Smooth muscle cell of the brain vasculature (primary cell): ENCODE data around the gene CRB3.
"Not testable (repeated sequence)": the region's sequence is repeated elsewhere in the genome, so short reads cannot be mapped to it uniquely, and the experiment has no call there.

Experiments
- DNase-seq: peaks from one replicate; pipeline ENCODE4 v3.0.0-alpha.2; 2012; ENCODE audit warnings: low read depth, low spot score

CRB3 gene

GRCh38 chr19:6464070-6464873 is at the start of gene CRB3:
CRB3 (plus strand) TSS chr19:6464271; CDS start chr19:6464702, 431 bp downstream.
- DNase-seq, result no peak

- DNase-seq, result no peak
Measured at GRCh38 chr19:6414793-6415590, 49.1 kb upstream of the CRB3 start.

GRCh38 chr19:6415591-6416190 is 48.4 kb upstream of the CRB3 start:
- no peak for DNase-seq

- DNase-seq, result no peak
Measured at GRCh38 chr19:6416658-6417405, 47.2 kb upstream of the CRB3 start.

DNA sequence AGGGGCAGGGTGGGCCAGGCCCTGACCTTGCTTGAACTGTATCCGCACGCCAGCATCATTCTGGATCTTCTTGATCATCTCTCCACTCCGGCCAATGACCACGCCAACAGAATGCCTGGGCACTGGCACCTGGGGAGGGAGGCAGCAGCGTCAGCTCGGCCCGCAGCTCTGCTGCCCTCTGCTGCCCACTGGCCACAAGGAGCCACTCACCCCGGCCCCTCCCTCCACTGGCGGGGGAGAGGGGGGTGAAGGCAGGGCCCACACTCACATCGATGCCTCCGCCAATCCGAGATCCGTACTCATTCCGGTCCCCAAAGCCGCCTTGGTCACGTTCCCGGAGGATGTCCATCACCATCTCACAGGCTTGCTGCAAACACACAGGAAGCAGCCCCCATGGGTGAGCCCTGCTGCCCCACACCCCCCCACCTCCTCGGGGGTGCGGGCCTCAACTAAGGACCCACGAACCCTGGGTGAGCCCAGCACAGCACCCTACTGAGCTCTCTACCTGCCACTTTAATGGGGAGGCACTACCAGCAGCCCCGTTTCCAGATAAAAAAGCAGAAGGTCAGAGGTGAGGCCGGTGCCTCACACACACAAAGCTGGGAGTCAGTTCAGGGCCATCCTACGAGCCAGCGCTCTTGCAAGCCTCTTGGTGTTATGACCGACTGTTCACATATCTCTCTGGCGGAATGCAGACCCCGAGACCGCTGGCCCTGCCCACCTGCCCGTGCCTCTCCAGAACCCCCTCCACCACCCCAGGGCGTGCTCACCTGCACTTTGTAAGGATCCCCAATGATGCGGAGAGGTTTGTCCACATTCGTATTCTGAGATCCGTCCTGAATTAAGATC is 46.1 kb upstream of the CRB3 start:
- DNase-seq, result no peak

DNA sequence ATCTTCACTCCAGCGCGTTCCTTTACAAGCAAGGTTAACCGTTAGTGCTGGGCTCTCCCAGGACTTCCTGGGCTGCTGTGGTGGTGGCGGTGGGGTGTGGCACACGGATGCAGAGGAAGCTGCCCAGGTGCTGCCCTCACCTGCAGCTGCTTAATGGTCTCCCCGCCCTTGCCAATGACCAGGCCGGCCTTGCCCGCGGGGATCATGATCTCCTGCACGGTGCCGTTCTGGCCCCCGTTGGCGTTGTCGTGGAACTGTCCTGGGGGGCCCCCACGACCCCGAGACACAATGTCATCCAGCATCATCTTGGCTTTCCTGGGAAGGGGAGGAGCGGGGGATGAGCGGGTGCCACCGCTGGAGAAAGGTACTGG is 45.5 kb upstream of the CRB3 start:
- DNase-seq, result no peak

- no peak for DNase-seq
Measured at GRCh38 chr19:6421075-6422014, 42.7 kb upstream of the CRB3 start.

DNA sequence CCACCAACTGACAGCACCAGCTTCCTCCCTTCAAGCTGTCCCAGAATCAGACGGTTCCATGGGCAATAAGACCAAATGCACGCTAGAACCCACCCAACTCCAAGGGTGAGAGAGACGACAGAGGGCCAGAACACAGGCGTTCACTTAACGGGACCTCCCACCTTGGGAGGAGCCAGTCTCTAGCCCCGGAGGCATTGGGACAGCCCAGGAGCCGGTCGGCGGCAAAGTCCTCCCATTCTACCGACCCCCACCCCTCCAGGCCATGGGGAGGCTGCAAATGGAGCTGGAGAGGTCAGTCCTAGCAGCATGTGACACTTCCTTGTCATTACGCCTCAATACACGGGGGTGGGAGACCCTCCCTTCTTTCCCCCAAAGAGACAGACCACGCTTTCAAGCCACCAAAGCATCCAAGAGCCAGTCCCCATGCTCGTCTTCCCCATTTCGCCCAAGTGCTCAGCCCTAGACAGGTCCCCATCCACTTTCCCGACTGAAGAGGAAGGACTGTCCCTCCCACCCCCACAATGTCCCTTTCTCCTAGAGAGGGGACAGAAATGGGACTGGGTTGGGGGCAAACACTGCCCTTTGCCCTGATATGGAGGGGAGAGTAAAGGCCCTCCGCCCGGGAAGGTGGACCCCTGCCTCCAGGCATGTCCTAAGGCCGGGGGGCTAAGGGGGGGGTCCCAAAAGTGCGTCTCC is 40.4 kb upstream of the CRB3 start:
- peak; percentile 24 for DNase-seq

GRCh38 chr19:6424195-6424938 is 39.7 kb upstream of the CRB3 start, which contains the start of gene KHSRP:
KHSRP (minus strand) TSS chr19:6424811; CDS start chr19:6424701, 110 bp downstream.
- no peak for DNase-seq

DNA sequence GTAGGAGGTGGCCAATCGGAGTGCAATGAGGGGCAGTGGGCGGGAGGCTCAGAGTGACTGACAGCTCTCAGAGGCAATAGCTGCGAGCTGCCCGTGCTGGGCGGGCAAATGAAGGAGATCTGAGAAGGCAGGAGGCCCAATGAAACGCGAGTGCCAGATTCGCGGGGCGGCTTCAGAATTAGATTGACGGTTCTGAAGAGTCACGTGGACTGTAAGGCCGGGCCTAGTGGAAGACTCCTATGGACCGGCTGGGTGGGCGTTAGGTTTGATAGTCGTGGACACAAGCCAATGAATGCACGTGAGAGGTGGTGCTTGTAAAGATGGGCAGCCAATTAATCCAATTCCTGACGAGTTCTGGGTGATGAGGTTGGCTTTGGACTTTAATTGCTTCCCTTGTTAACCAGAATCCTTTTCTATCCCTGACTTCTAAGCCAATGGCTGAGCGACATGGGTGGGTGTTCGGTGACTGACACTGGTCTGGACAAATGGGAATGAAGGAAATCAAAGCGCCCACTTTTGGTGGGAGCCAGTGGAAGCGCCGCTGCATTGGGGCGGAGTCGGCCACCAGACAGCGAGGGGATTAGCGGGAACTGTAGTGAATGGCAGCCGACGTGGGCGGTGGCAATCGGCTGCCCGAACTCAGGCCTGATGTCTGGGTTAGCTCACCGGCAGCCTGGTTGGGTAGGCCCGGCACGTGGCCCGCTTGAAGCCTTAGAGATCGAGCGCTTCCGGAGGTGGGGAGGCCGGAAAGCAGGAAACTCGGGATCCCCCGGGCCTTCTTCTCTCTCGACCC is 38.9 kb upstream of the CRB3 start:
- DNase-seq, result peak; percentile 100

- DNase-seq, result no peak
Measured at GRCh38 chr19:6425732-6426620, 38.1 kb upstream of the CRB3 start.

DNA sequence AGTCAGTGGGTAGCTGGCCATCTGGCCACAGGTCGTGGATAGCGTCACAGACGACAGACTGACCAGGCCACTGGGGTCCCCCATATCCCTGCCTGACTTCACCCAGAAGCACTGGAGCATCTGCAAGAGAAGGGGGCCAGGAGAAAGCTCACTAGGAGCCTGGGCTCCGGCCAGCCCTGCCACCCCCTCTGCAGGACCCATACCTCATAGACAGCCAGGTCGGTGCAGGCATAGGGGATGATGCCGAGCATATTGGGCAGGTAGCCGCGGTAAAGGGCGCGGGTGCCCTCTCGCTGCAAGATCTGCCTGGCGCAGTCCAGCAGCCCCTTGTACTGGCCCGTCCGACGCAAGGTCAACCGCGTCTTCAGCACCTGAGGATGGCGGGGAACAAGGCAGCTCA is 36.9 kb upstream of the CRB3 start:
- no peak for DNase-seq

GRCh38 chr19:6428692-6429418 is 35.2 kb upstream of the CRB3 start:
- DNase-seq, result not testable (repeated sequence)

DNA sequence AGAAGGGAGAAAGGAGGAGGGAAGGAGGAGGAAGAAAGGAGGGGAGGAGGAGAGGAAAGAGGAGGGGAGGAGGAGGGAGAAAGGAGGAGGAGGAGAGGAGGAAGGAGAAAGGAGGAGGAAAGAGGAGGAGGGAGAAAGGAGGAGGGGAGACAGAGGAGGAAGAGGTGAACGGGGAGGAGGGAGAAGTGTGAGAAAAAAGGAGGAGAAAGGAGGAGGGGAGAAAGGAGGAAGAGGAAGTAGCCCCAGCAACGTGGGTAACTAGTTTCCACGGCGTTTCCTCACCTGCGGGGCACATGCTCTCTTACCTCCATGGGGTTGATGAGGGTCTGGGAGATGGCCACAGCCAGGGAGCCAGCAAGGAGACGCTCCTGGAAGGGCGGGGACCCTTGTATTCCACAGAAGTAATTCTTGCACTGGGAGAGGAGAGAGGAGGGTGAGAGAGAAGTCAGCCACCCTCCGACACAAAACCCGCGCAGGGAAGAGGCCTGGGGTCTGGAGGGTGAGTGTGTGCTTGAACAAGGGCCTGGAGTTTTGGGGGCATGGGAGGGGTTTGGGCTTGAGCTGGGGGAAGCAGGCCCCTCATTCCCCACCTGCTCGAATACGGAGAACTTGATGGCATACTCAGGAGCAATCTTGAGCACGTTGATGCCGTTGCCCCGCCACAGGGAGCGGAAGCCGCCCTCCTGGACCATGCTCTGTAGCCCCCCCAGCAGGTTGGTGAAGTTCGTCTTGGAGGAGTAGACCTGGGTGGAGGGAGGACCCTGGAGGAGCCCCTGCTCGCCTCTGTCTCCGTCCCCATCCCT is 34.5 kb upstream of the CRB3 start:
- no peak for DNase-seq

- DNase-seq, result no peak
Measured at GRCh38 chr19:6431891-6432290, 32.2 kb upstream of the CRB3 start.
